ENCODE data around the gene SBF1.

DNA sequence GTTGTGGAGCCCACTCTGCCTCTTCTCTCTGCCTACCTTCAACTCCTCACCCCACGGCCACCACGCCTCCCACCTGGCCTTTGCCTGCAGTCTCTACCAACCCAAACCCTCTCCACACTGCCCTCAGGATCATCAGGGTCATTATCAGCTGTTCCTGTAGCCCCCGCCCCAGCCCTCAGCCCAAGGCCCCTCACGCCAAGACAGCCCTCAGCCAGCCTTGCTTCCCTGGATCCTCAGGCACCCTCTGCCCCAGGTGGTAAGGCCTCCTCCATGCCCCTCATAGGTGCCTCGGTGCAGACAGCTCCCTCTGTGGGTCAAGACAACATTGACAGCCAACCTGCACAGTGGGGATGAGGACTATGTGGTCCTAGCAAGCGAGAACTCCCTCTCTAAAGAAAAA, 1.7 kb downstream of the SBF1 start:
- TF ChIP-seq, protein P1, sequence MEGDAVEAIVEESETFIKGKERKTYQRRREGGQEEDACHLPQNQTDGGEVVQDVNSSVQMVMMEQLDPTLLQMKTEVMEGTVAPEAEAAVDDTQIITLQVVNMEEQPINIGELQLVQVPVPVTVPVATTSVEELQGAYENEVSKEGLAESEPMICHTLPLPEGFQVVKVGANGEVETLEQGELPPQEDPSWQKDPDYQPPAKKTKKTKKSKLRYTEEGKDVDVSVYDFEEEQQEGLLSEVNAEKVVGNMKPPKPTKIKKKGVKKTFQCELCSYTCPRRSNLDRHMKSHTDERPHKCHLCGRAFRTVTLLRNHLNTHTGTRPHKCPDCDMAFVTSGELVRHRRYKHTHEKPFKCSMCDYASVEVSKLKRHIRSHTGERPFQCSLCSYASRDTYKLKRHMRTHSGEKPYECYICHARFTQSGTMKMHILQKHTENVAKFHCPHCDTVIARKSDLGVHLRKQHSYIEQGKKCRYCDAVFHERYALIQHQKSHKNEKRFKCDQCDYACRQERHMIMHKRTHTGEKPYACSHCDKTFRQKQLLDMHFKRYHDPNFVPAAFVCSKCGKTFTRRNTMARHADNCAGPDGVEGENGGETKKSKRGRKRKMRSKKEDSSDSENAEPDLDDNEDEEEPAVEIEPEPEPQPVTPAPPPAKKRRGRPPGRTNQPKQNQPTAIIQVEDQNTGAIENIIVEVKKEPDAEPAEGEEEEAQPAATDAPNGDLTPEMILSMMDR (IDR thresholded peaks at IDR 0.05) = peak in 3 of 7 experiments; percentile 18 to 46 (median 32)
- TF ChIP-seq POLR2A (IDR thresholded peaks at IDR 0.05) = no peak

Data from body of pancreas (tissue), 4 donors.